ENCODE results near the gene HJURP. TPM values are rescaled to one million over a fixed set of nuclear protein-coding genes. Genes with fewer than 3 reads are reported as not detected.

The HJURP gene
- total RNA-seq, 4 donors from 2014 or later: 13.0 TPM; not detected in 3

GRCh38 chr2:233862261-233862768 is 8.0 kb upstream of the HJURP start:
- intact Hi-C loops (cut with DNase I; ENCODE audit: low total_unique reads): no loop called here
- Histone ChIP-seq H3K9me3 (no peaks in the 10 kb centered on the region), H3K27ac (no peak overlapping the region), H3K36me3 (no peaks in the 10 kb centered on the region), H3K4me3 (no peak overlapping the region), H3K27me3 (no peaks in the 10 kb centered on the region), H3K4me1 (no peaks in the 10 kb centered on the region)
- DNase-seq: no peak
- no peak for TF ChIP-seq POLR2A (IDR thresholded peaks at IDR 0.05)
- no peak for TF ChIP-seq CTCF (IDR thresholded peaks at IDR 0.05)

- TF ChIP-seq CTCF (IDR thresholded peaks at IDR 0.05) (no peak), POLR2A (IDR thresholded peaks at IDR 0.05) (no peak)
- Histone ChIP-seq H3K9me3 (no peaks in the 10 kb centered on the region), H3K4me3 (no peak overlapping the region), H3K36me3 (no peaks in the 10 kb centered on the region), H3K27me3 (no peaks in the 10 kb centered on the region), H3K27ac (no peak overlapping the region), H3K4me1 (peaks cover 0 to 7% of the 10 kb centered on the region in 2 donors)
- intact Hi-C loops (cut with DNase I; ENCODE audit: low total_unique reads): no loop called here
- DNase-seq: no peak
Measured at GRCh38 chr2:233858331-233858730, 4.0 kb upstream of the HJURP start.

GRCh38 chr2:233857511-233858141 is 3.3 kb upstream of the HJURP start:
- Histone ChIP-seq H3K4me1 (peaks cover 0 to 7% of the 10 kb centered on the region in 2 donors), H3K4me3 (no peak overlapping the region), H3K9me3 (no peaks in the 10 kb centered on the region), H3K27ac (no peak overlapping the region), H3K27me3 (no peaks in the 10 kb centered on the region), H3K36me3 (no peaks in the 10 kb centered on the region)
- TF ChIP-seq CTCF (IDR thresholded peaks at IDR 0.05) (no peak), POLR2A (IDR thresholded peaks at IDR 0.05) (no peak)
- intact Hi-C loops (cut with DNase I; ENCODE audit: low total_unique reads): no loop called here
- DNase-seq: no peak

GRCh38 chr2:233856184-233856583 is 1.8 kb upstream of the HJURP start:
- H3K4me3 ChIP-seq: no peak overlapping the region
- TF ChIP-seq POLR2A (IDR thresholded peaks at IDR 0.05) (no peak), CTCF (IDR thresholded peaks at IDR 0.05) (no peak)
- no peak for DNase-seq
- peaks cover 0 to 7% of the 10 kb centered on the region in 2 donors for H3K4me1 ChIP-seq
- intact Hi-C loops (cut with DNase I; ENCODE audit: low total_unique reads): no loop called here
- no peaks in the 10 kb centered on the region for H3K36me3 ChIP-seq
- no peaks in the 10 kb centered on the region for H3K9me3 ChIP-seq
- H3K27ac ChIP-seq: no peak overlapping the region
- no peaks in the 10 kb centered on the region for H3K27me3 ChIP-seq

GRCh38 chr2:233855345-233855744 is 1.0 kb upstream of the HJURP start:
- Histone ChIP-seq H3K4me3 (no peak overlapping the region), H3K36me3 (no peaks in the 10 kb centered on the region), H3K4me1 (peaks cover 0 to 7% of the 10 kb centered on the region in 2 donors), H3K9me3 (no peaks in the 10 kb centered on the region), H3K27ac (no peak overlapping the region), H3K27me3 (no peaks in the 10 kb centered on the region)
- TF ChIP-seq CTCF (IDR thresholded peaks at IDR 0.05): no peak
- DNase-seq: no peak
- intact Hi-C loops (cut with DNase I; ENCODE audit: low total_unique reads): no loop called here
